ENCODE measurements around the gene SYT15. TPM values are rescaled to one million over a fixed set of nuclear protein-coding genes. Genes with fewer than 3 reads are reported as not detected.
"Not testable (repeated sequence)": the region's sequence is repeated elsewhere in the genome, so short reads cannot be mapped to it uniquely, and the experiment has no call there.

Gene SYT15
- total and polyA plus RNA-seq, 2 donors (not counting 1 experiment from before 2014, with no cell fraction given) = 0.18 to 0.94 TPM

DNA sequence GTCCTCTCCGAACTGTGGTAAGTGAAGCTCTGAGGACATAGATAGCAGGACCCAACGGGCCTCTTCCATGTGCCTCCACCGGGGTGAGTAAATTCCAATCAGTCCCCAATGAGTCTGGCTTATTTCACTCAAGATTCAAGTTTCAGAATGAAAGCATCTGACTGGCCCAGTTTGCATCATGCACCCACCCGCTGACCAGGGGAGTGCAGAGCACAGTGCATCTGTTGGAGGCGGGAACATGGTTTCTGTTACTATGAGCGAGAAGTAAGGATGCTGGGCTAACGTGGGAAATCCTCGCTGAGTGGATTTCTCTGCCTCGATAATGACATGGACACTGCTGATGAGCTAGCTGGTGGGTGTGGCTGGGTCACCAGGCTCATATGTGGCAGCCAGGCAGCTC lies 11.8 kb upstream of the SYT15 start:
- H3K27ac Mint-ChIP-seq; POLR2A ChIA-PET; H3K27me3 Mint-ChIP-seq; H3K4me2 ChIP-seq (replicated peaks; ENCODE audit: low read depth, low read length, poor library complexity, severe bottlenecking); H3K36me3 ChIP-seq (replicated peaks in 1 of 2; ENCODE audit: control extremely low read depth in 1 of 2, control insufficient read depth in 1 of 2, extremely low read depth in 1 of 2, insufficient read depth in 2 of 2, low read length in 1 of 2); CTCF ChIA-PET; intact Hi-C loops (cut with micrococcal nuclease); H3K27me3 ChIP-seq (replicated peaks in 1 of 4; ENCODE audit: control extremely low read depth in 1 of 4, control insufficient read depth in 3 of 4, insufficient read depth in 4 of 4, low read length in 3 of 4); H3K9ac ChIP-seq (ENCODE audit: low read length); H3K9me3 Mint-ChIP-seq (ENCODE audit: insufficient read depth); H3K79me2 ChIP-seq (ENCODE audit: control insufficient read depth, insufficient read depth, low read length); H3K4me3 ChIP-seq (ENCODE audit: control extremely low read depth in 1 of 5, extremely low read depth in 1 of 5, insufficient read depth in 1 of 5, low read depth in 2 of 5, low read length in 4 of 5); H3K4me1 ChIP-seq (ENCODE audit: control insufficient read depth in 2 of 2, insufficient read depth in 2 of 2, low read length in 2 of 2); DNase-seq; H2AFZ ChIP-seq (ENCODE audit: insufficient read depth, low read depth, low read length, poor library complexity, severe bottlenecking); H3K4me1 Mint-ChIP-seq; ATAC-seq (ENCODE audit: low read depth); H3K9me3 ChIP-seq (ENCODE audit: control extremely low read depth in 1 of 3, control insufficient read depth in 2 of 3, insufficient read depth in 1 of 3, low read length in 2 of 3); H3K4me3 Mint-ChIP-seq; H3K27ac ChIP-seq (ENCODE audit: low read length in 2 of 2); H4K20me1 ChIP-seq (ENCODE audit: control insufficient read depth, insufficient read depth, low read length, poor library complexity, severe bottlenecking): not testable (repeated sequence)
- WGBS (ENCODE audit: insufficient coverage) = no CpG with 5 or more reads among the region's 9 CpGs

DNA sequence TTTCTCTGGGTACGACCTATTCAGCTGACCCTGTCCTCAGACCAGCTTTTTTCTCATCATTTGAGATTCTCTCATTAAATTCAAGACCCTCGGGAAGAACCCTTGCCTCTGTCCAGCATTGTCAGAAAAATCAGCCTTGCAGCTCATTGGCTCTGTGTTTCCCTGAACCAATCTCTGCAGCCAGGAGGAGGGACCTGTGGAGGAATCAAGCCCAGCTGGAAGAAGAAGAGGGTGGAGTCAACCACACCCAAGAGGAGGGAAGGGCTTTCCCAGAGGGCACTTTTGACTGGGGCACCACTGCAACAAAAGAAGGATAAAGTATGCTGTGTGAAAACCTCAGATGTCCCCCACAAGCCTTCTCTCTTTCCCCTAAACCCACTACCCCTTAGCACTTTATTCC lies 8.3 kb upstream of the SYT15 start:
- H3K27me3 ChIP-seq (replicated peaks in 1 of 4; ENCODE audit: control extremely low read depth in 1 of 4, control insufficient read depth in 3 of 4, insufficient read depth in 4 of 4, low read length in 3 of 4); H4K20me1 ChIP-seq (ENCODE audit: control insufficient read depth, insufficient read depth, low read length, poor library complexity, severe bottlenecking); DNase-seq; H3K4me1 ChIP-seq (ENCODE audit: control insufficient read depth in 2 of 2, insufficient read depth in 2 of 2, low read length in 2 of 2); H3K27me3 Mint-ChIP-seq; CTCF ChIA-PET; H3K9me3 ChIP-seq (ENCODE audit: control extremely low read depth in 1 of 3, control insufficient read depth in 2 of 3, insufficient read depth in 1 of 3, low read length in 2 of 3); H2AFZ ChIP-seq (ENCODE audit: insufficient read depth, low read depth, low read length, poor library complexity, severe bottlenecking); H3K4me1 Mint-ChIP-seq; H3K4me2 ChIP-seq (replicated peaks; ENCODE audit: low read depth, low read length, poor library complexity, severe bottlenecking); H3K79me2 ChIP-seq (ENCODE audit: control insufficient read depth, insufficient read depth, low read length); H3K9me3 Mint-ChIP-seq (ENCODE audit: insufficient read depth); H3K27ac Mint-ChIP-seq; ATAC-seq (ENCODE audit: low read depth); H3K36me3 ChIP-seq (replicated peaks in 1 of 2; ENCODE audit: control extremely low read depth in 1 of 2, control insufficient read depth in 1 of 2, extremely low read depth in 1 of 2, insufficient read depth in 2 of 2, low read length in 1 of 2); H3K4me3 ChIP-seq (ENCODE audit: control extremely low read depth in 1 of 5, extremely low read depth in 1 of 5, insufficient read depth in 1 of 5, low read depth in 2 of 5, low read length in 4 of 5); H3K4me3 Mint-ChIP-seq; intact Hi-C loops (cut with micrococcal nuclease); H3K27ac ChIP-seq (ENCODE audit: low read length in 2 of 2); H3K9ac ChIP-seq (ENCODE audit: low read length); POLR2A ChIA-PET: not testable (repeated sequence)
- no CpG with 5 or more reads among the region's 2 CpGs for WGBS (ENCODE audit: insufficient coverage)

DNA sequence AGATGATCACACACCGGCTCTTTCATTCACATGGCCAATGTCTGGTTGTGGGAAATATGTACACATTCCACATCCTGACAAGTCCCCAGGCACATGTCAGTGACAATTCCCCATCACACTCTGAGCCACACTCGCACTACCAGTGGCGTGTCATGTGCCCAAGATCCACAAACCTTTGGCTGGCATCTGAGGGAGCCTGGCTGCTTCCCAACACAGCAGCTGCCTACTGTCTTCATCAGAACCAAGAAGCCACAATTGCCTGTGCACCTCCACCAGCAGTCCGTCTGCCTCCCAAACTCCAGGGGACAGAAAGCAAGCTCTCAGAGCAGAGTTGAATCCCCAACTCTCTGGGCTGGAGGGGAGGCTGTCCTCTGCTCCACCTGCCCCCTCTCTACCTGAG lies 6.2 kb upstream of the SYT15 start:
- H4K20me1 ChIP-seq (ENCODE audit: control insufficient read depth, insufficient read depth, low read length, poor library complexity, severe bottlenecking); ATAC-seq (ENCODE audit: low read depth); H3K36me3 ChIP-seq (replicated peaks in 1 of 2; ENCODE audit: control extremely low read depth in 1 of 2, control insufficient read depth in 1 of 2, extremely low read depth in 1 of 2, insufficient read depth in 2 of 2, low read length in 1 of 2); H3K79me2 ChIP-seq (ENCODE audit: control insufficient read depth, insufficient read depth, low read length); H3K9me3 ChIP-seq (ENCODE audit: control extremely low read depth in 1 of 3, control insufficient read depth in 2 of 3, insufficient read depth in 1 of 3, low read length in 2 of 3); H3K27ac ChIP-seq (ENCODE audit: low read length in 2 of 2); H3K27ac Mint-ChIP-seq; H3K9me3 Mint-ChIP-seq (ENCODE audit: insufficient read depth); H3K4me3 Mint-ChIP-seq; intact Hi-C loops (cut with micrococcal nuclease); H3K9ac ChIP-seq (ENCODE audit: low read length); H3K4me2 ChIP-seq (replicated peaks; ENCODE audit: low read depth, low read length, poor library complexity, severe bottlenecking); H3K27me3 ChIP-seq (replicated peaks in 1 of 4; ENCODE audit: control extremely low read depth in 1 of 4, control insufficient read depth in 3 of 4, insufficient read depth in 4 of 4, low read length in 3 of 4); H3K27me3 Mint-ChIP-seq; H3K4me3 ChIP-seq (ENCODE audit: control extremely low read depth in 1 of 5, extremely low read depth in 1 of 5, insufficient read depth in 1 of 5, low read depth in 2 of 5, low read length in 4 of 5); CTCF ChIA-PET; DNase-seq; POLR2A ChIA-PET; H3K4me1 Mint-ChIP-seq; H2AFZ ChIP-seq (ENCODE audit: insufficient read depth, low read depth, low read length, poor library complexity, severe bottlenecking); H3K4me1 ChIP-seq (ENCODE audit: control insufficient read depth in 2 of 2, insufficient read depth in 2 of 2, low read length in 2 of 2): not testable (repeated sequence)
- WGBS (ENCODE audit: insufficient coverage) = no CpG with 5 or more reads among the region's 4 CpGs

DNA sequence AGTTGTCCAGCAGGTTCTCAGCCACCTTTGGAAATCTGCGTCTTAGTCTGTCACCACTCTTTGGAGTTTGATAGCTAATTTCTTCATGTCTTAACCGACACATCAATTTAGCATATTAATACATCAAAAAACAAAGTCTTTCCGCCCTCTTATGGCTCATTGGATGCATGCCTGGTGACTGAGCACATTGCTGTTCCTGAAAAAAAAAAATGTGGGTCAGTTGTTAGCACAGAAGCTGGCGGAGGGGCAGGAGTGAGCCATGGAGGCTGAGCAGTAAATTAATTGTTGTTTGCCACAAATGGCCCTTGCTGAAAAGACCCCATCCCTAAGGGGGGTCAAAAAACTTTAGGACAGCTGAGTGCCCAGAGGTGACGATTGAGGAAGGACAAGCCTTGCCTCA lies 5.6 kb upstream of the SYT15 start:
- H3K79me2 ChIP-seq (ENCODE audit: control insufficient read depth, insufficient read depth, low read length); H3K4me3 ChIP-seq (ENCODE audit: control extremely low read depth in 1 of 5, extremely low read depth in 1 of 5, insufficient read depth in 1 of 5, low read depth in 2 of 5, low read length in 4 of 5); H3K27ac ChIP-seq (ENCODE audit: low read length in 2 of 2); H3K36me3 ChIP-seq (replicated peaks in 1 of 2; ENCODE audit: control extremely low read depth in 1 of 2, control insufficient read depth in 1 of 2, extremely low read depth in 1 of 2, insufficient read depth in 2 of 2, low read length in 1 of 2); CTCF ChIA-PET; H3K4me1 Mint-ChIP-seq; H3K4me2 ChIP-seq (replicated peaks; ENCODE audit: low read depth, low read length, poor library complexity, severe bottlenecking); POLR2A ChIA-PET; ATAC-seq (ENCODE audit: low read depth); H3K27me3 ChIP-seq (replicated peaks in 1 of 4; ENCODE audit: control extremely low read depth in 1 of 4, control insufficient read depth in 3 of 4, insufficient read depth in 4 of 4, low read length in 3 of 4); H2AFZ ChIP-seq (ENCODE audit: insufficient read depth, low read depth, low read length, poor library complexity, severe bottlenecking); H3K27me3 Mint-ChIP-seq; H3K9me3 ChIP-seq (ENCODE audit: control extremely low read depth in 1 of 3, control insufficient read depth in 2 of 3, insufficient read depth in 1 of 3, low read length in 2 of 3); H3K4me1 ChIP-seq (ENCODE audit: control insufficient read depth in 2 of 2, insufficient read depth in 2 of 2, low read length in 2 of 2); DNase-seq; H3K9me3 Mint-ChIP-seq (ENCODE audit: insufficient read depth); H4K20me1 ChIP-seq (ENCODE audit: control insufficient read depth, insufficient read depth, low read length, poor library complexity, severe bottlenecking); H3K27ac Mint-ChIP-seq; intact Hi-C loops (cut with micrococcal nuclease); H3K4me3 Mint-ChIP-seq; H3K9ac ChIP-seq (ENCODE audit: low read length): not testable (repeated sequence)
- no CpG with 5 or more reads among the region's 5 CpGs for WGBS (ENCODE audit: insufficient coverage)
